Measurements from ENCODE around the gene NMNAT1.
"Not testable (repeated sequence)": the region's sequence is repeated elsewhere in the genome, so short reads cannot be mapped to it uniquely, and the experiment has no call there.

NMNAT1 gene
- 8.0 to 10.7 (median 9.4) reads per million in 4 experiments for total RNA-seq

- peak; percentile 75 for DNase-seq
These were observed at the start of gene NMNAT1, which contains the start of gene LZIC for GRCh38 chr1:9942939-9943788. Gene NMNAT1 (plus strand): TSS chr1:9943475. CDS start chr1:9972074, 28,599 bp downstream. Gene LZIC (minus strand): TSS chr1:9943391. CDS start chr1:9936619, 6,772 bp downstream.

GRCh38 chr1:9894115-9894514, 49.2 kb upstream of the NMNAT1 start:
- DNase-seq, result no peak

GRCh38 chr1:9900142-9901043, 42.9 kb upstream of the NMNAT1 start:
- no peak for DNase-seq

DNA sequence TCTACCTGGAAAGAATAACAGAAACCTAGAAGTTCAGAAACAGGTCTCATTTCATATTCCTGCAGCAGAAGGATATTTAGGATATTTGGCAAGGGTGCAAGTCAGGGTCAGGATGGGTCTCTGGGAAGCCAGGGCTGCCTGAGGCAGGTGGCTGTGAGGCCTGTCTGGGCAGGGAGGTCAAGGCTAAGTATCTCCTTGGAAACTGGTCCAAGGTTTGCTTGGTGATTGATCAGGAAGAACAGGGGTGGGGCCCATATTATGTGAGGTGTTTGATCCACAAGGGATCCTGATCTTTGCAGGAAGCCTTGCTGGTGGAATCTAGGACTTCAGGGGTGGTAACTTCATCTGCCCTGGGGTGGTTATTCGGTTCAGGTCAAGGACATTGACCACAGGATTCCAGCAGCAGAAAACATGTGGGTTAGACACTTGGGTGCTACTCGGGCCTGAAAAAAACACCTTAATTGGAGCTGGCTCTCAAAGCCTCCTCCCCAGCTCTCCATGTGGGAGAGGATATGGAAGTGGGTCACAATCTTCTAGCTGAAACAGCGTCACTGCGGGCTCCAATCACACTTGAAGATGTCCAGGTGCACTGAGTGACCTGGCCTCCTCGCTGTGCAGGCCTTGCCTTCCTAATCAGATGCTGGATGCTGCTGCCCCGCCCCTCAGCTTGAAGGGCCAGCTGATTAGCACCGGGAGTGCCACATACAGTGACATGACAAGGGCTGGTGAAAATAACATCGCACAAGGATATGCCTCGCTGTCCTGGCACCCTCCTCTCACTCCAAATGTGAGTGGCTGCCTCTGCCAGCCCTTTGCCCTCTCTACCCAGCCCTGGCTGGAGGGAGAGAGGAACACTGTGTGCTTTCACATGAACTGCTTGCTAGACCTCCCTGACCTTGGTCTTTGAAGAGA, 41.9 kb upstream of the NMNAT1 start:
- no peak for DNase-seq

GRCh38 chr1:9902060-9902452, 41.2 kb upstream of the NMNAT1 start:
- DNase-seq, result no peak

GRCh38 chr1:9903801-9904527, 39.3 kb upstream of the NMNAT1 start:
- no peak for DNase-seq

- DNase-seq, result no peak
These were observed 38.7 kb upstream of the NMNAT1 start for GRCh38 chr1:9904596-9904995.

- no peak for DNase-seq
These were observed 38.3 kb upstream of the NMNAT1 start for GRCh38 chr1:9905010-9905409.

- no peak for DNase-seq
These were observed 36.8 kb upstream of the NMNAT1 start for GRCh38 chr1:9906466-9906865.

GRCh38 chr1:9907441-9907840, 35.8 kb upstream of the NMNAT1 start:
- no peak for DNase-seq

DNA sequence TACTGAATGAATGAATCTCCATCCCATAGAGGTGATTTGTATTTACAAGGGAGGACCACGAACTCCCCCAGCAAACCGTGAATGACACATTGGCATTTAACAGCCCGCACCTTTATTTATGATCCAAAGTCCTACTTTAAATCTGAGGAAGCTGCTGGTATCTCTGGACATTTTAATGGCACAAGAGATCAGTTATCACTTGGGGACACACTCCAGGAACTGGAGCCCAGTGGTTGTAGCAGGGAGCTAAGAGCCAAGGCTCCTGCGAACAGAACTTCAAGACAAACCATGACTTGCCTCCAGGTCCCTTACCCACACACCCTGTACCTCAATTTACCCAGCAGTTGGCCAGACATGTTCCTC, 34.4 kb upstream of the NMNAT1 start:
- no peak for DNase-seq

- peak; percentile 5 for DNase-seq
These were observed 33.8 kb upstream of the NMNAT1 start for GRCh38 chr1:9909234-9910046.

- no peak for DNase-seq
These were observed 33.2 kb upstream of the NMNAT1 start, which contains the start of gene CTNNBIP1 for GRCh38 chr1:9910076-9910422. Gene CTNNBIP1 (minus strand): TSS chr1:9910269. CDS start chr1:9872064, 38,205 bp downstream.

DNA sequence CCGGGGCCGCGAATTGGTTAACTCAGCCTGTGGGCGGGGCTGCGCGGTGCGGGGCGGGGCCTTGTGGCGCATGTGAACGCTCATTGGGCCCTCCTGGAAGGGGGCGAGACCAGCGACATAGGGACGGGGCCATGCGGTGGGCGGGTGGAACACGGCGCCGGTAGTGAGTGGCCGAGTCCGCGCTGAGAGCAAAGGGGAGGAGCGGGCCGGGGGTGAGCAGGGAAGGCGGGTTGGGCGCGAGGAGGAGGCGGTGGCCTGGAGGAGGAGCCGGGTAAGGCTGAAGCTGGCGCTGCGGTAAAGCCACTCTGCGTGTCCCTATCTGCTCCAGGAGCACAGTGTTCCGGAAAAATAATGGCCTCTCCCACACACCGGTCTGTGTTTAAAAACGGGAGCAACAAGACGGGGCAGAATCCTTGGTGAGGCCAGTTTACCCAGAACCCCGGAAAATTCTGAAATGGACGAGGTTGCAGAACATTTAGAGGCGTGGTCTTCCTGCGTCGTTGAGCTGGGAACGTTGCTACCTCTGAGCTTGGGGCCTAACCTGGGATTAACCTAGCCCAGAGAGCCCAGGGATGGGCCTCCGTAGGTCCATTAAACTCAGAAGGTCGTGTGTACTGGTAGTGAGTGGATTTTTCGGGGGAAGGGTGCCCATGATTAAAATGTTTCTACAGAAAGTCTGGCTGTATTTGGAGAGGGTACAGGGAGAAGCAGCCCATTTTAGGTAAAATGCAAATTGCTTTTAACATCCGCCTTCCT, 32.7 kb upstream of the NMNAT1 start:
- peak; percentile 100 for DNase-seq

GRCh38 chr1:9912264-9912936, 30.9 kb upstream of the NMNAT1 start:
- no peak for DNase-seq

DNA sequence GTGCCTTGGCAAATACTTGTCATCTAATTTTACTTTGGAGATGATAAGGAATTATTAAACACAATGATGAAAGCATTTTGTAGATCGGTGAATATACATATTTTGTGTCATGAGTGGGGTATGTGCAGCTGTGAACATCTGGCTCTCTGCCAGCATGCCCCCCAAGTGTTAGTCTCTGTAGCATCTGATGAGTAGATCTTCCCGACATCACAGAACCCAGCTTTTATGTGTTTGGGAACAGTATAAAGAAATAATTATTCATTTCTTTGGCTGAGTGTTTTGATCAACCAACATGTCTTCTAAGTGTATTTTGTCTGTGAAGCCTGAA, 28.7 kb upstream of the NMNAT1 start:
- no peak for DNase-seq

- no peak for DNase-seq
These were observed 26.8 kb upstream of the NMNAT1 start for GRCh38 chr1:9916452-9916851.

DNA sequence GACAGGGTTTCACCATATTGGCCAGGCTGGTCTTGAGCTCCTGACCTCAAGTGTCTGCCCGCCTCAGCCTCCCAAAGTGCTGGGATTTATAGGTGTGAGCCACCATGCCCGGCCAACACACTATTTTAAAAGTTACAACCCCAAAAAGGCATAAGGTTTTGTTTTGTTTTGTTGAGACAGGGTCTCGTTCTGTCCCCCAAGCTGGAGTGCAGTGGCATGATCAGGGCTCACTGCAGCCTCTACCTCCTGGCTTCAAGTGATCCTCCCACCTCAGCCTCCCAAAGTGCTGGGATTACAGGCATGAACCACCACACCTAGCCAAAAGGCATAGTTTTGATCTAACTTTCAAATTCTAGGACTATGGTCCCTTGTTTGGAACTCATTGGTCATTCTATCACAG, 25.8 kb upstream of the NMNAT1 start:
- not testable (repeated sequence) for DNase-seq

GRCh38 chr1:9917901-9918300, 25.4 kb upstream of the NMNAT1 start:
- DNase-seq, result no peak

- no peak for DNase-seq
These were observed 22.7 kb upstream of the NMNAT1 start for GRCh38 chr1:9920606-9921005.

All from effector CD8-positive, alpha-beta T cell (primary cell).